Measurements from ENCODE around the gene PRSS27.

PRSS27 gene

GRCh38 chr16:2711370-2712062, 8.5 kb downstream of the PRSS27 start:
- in situ Hi-C loops (cut with HindIII; ENCODE audit: low pct_ligation_motif_present, low sequenced_read_pairs): no loop called here
- no peak for TF ChIP-seq CTCF (IDR thresholded peaks at IDR 0.05; ENCODE audit: low read depth, low read length, missing control alignments)
- Histone ChIP-seq H3K27ac (no peak overlapping the region), H3K27me3 (replicated peaks) (no peaks in the 10 kb centered on the region), H3K36me3 (replicated peaks) (peaks cover 17% of the 10 kb centered on the region), H3K4me3 (ENCODE audit: low read depth, low read length) (no peak overlapping the region)
- no peak for DNase-seq

GRCh38 chr16:2710711-2711231, 9.3 kb downstream of the PRSS27 start:
- Histone ChIP-seq H3K27me3 (replicated peaks) (no peaks in the 10 kb centered on the region), H3K4me3 (ENCODE audit: low read depth, low read length) (no peak overlapping the region), H3K36me3 (replicated peaks) (peaks cover 17% of the 10 kb centered on the region), H3K27ac (no peak overlapping the region)
- TF ChIP-seq CTCF (IDR thresholded peaks at IDR 0.05; ENCODE audit: low read depth, low read length, missing control alignments): no peak
- in situ Hi-C loops (cut with HindIII; ENCODE audit: low pct_ligation_motif_present, low sequenced_read_pairs): no loop called here
- DNase-seq: no peak

GRCh38 chr16:2710021-2710710, 9.9 kb downstream of the PRSS27 start:
- Histone ChIP-seq H3K36me3 (replicated peaks) (peaks cover 21% of the 10 kb centered on the region), H3K4me3 (ENCODE audit: low read depth, low read length) (no peak overlapping the region), H3K27me3 (replicated peaks) (no peaks in the 10 kb centered on the region), H3K27ac (no peak overlapping the region)
- in situ Hi-C loops (cut with HindIII; ENCODE audit: low pct_ligation_motif_present, low sequenced_read_pairs): no loop called here
- DNase-seq: no peak
- TF ChIP-seq CTCF (IDR thresholded peaks at IDR 0.05; ENCODE audit: low read depth, low read length, missing control alignments): no peak

GRCh38 chr16:2709588-2709984, 10.4 kb downstream of the PRSS27 start:
- no peak for DNase-seq
- TF ChIP-seq CTCF (IDR thresholded peaks at IDR 0.05; ENCODE audit: low read depth, low read length, missing control alignments): no peak
- no peak overlapping the region for H3K4me3 ChIP-seq (ENCODE audit: low read depth, low read length)
- peaks cover 26% of the 10 kb centered on the region for H3K36me3 ChIP-seq (replicated peaks)
- H3K27ac ChIP-seq: no peak overlapping the region
- no peaks in the 10 kb centered on the region for H3K27me3 ChIP-seq (replicated peaks)
- in situ Hi-C loops (cut with HindIII; ENCODE audit: low pct_ligation_motif_present, low sequenced_read_pairs): no loop called here

GRCh38 chr16:2708955-2709587, 11.0 kb downstream of the PRSS27 start:
- Histone ChIP-seq H3K36me3 (replicated peaks) (peaks cover 26% of the 10 kb centered on the region), H3K4me3 (ENCODE audit: low read depth, low read length) (no peak overlapping the region), H3K27me3 (replicated peaks) (no peaks in the 10 kb centered on the region), H3K27ac (no peak overlapping the region)
- DNase-seq: no peak
- in situ Hi-C loops (cut with HindIII; ENCODE audit: low pct_ligation_motif_present, low sequenced_read_pairs): no loop called here
- no peak for TF ChIP-seq CTCF (IDR thresholded peaks at IDR 0.05; ENCODE audit: low read depth, low read length, missing control alignments)
